Measurements from ENCODE around the gene NPC1. TPM values are rescaled to one million over a fixed set of nuclear protein-coding genes. Genes with fewer than 3 reads are reported as not detected.
A peak's percentile ranks its signal among the peaks of the same experiment; 100 is the strongest.

Gene NPC1
- polyA plus RNA-seq, 2 of the 4 experiments (the other 2 are of a cell fraction): 42.5 to 61.4 TPM

DNA sequence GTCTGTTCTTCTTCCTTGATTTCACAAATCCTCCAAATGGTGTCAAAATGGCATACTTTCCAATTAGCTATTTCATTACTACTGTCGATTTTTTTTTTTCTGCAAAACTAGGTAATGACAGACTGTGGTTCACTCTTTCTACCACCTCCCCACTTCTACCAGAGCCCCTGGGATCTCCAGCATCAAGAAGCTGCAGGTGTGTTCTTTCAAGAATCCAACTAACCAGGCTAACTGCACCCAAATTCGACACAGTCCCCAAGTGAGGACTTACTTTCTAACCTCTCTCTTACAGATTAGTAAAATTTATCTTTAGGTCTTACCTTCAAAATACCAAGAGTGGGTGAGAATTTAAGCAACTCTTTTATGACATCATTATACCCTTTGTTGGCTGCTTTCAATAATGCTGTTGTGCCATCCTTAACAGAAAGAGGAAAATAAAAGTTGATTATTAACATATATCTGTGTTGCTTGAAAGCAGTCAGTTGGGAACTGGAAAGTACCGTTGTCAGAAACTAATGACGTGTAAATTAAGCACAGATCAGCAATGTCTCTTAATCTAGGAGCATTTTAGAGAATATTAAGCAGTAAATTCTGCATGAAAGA, 31.2 kb upstream of the NPC1 start:
- ChIA-PET POLR2A (no interaction called here), CTCF (interaction anchor here (1.7 to 5.8 kb wide), 2 partner anchors 29 to 84 kb away, joined by 4 to 89 read pairs; no protein-coding TSS in a partner anchor)
- Histone ChIP-seq H3K9me3 (no peaks in the 10 kb centered on the region), H3K4me3 (no peak overlapping the region), H3K27ac (peak overlapping the region; percentile 59 to 86), H3K4me2 (peak overlapping the region; percentile 59), H3K4me1 (peaks cover 40% of the 10 kb centered on the region)
- TF ChIP-seq BHLHE40 (IDR thresholded peaks at IDR 0.05; ENCODE audit: low read depth, low read length) (no peak), ZFP36 (IDR thresholded peaks at IDR 0.05; ENCODE audit: borderline replicate concordance, partially characterized antibody) (no peak), SREBF2 (IDR thresholded peaks at IDR 0.05) (no peak), USF2 (IDR thresholded peaks at IDR 0.05) (no peak)
- DNase-seq (ENCODE audit: low read depth in 1 of 2, low spot score in 1 of 2) (no peak), ATAC-seq (no peak), FAIRE-seq (no peak)
- 25% methylated on average over 4 of the region's 4 CpGs for WGBS (ENCODE audit: missing lambda C conversion rate)

- no peak overlapping the region for H3K4me3 ChIP-seq
- ChIA-PET POLR2A (no interaction called here), CTCF (interaction anchor here (4.5 kb wide), 1 partner anchor 88 kb away, joined by 24 read pairs; no protein-coding TSS in a partner anchor)
- ATAC-seq (no peak), FAIRE-seq (no peak), DNase-seq (ENCODE audit: low read depth in 1 of 2, low spot score in 1 of 2) (no peak)
- 81% methylated on average over 2 of the region's 2 CpGs for WGBS (ENCODE audit: missing lambda C conversion rate)
- H3K9me3 ChIP-seq: no peaks in the 10 kb centered on the region
- peaks cover 38% of the 10 kb centered on the region for H3K4me1 ChIP-seq
- TF ChIP-seq BHLHE40 (IDR thresholded peaks at IDR 0.05; ENCODE audit: low read depth, low read length) (no peak), NFE2L2 (conservative IDR thresholded peaks at IDR 0.05; ENCODE audit: low read length) (no peak), KDM1A (IDR thresholded peaks at IDR 0.05; ENCODE audit: low read depth) (no peak), NPAS2 (CRISPR knock-in tag; IDR thresholded peaks at IDR 0.05; ENCODE audit: borderline replicate concordance) (no peak)
- TF ChIP-seq, protein P1, sequence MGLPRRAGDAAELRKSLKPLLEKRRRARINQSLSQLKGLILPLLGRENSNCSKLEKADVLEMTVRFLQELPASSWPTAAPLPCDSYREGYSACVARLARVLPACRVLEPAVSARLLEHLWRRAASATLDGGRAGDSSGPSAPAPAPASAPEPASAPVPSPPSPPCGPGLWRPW (IDR thresholded peaks at IDR 0.05): no peak
- no peak overlapping the region for H3K4me2 ChIP-seq
- no peak overlapping the region for H3K27ac ChIP-seq
Observed at GRCh38 chr18:23616258-23616657, 30.0 kb upstream of the NPC1 start.

DNA sequence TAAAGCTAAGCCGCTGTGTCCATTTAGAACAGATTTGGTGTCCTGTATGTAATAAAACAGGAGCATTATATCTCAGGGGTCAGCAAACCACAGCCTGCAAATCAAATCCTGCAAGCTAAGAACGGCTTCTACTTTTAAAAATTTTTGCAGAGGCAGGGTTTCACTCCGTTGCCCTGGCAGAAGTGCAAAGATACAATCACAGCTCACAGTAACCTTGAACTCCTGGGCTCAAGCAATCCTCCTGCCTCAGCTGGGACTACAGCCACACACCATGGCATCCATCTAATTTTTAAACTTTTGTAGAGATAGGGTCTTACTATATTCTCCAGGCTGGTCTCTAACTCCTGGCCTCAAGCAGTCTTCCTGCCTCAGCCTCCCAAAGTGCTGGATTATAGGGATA, 28.6 kb upstream of the NPC1 start:
- no peak overlapping the region for H3K4me3 ChIP-seq
- no peak for DNase-seq (ENCODE audit: low read depth in 1 of 2, low spot score in 1 of 2)
- no peak for FAIRE-seq
- peaks cover 33% of the 10 kb centered on the region for H3K4me1 ChIP-seq
- WGBS (ENCODE audit: missing lambda C conversion rate): 76% methylated on average over 3 of the region's 3 CpGs
- H3K27ac ChIP-seq: peak overlapping the region in 1 of 2 experiments; percentile 39; a peak in 2 of 6 replicates
- POLR2A ChIA-PET: no interaction called here
- ATAC-seq: no peak
- no peak overlapping the region for H3K4me2 ChIP-seq
- no peaks in the 10 kb centered on the region for H3K9me3 ChIP-seq
- CTCF ChIA-PET: interaction anchor here (0.9 to 4.5 kb wide), 4 partner anchors 8 to 89 kb away, joined by 3 to 24 read pairs (median 4); no protein-coding TSS in a partner anchor
- TF ChIP-seq ZFP36 (IDR thresholded peaks at IDR 0.05; ENCODE audit: borderline replicate concordance, partially characterized antibody) (no peak), CBX8 (IDR thresholded peaks at IDR 0.05) (no peak), EHMT2 (IDR thresholded peaks at IDR 0.05; ENCODE audit: low read depth) (no peak), REST (IDR thresholded peaks at IDR 0.05) (no peak), RNF2 (IDR thresholded peaks at IDR 0.05; ENCODE audit: borderline replicate concordance, low read depth) (no peak), CEBPB (IDR thresholded peaks at IDR 0.05) (no peak), HEYL (CRISPR knock-in tag; IDR thresholded peaks at IDR 0.05) (no peak), CHD4 (IDR thresholded peaks at IDR 0.05; ENCODE audit: borderline replicate concordance) (no peak), E2F6 (IDR thresholded peaks at IDR 0.05; ENCODE audit: borderline replicate concordance, low read depth) (no peak), JUN (IDR thresholded peaks at IDR 0.05) (no peak), PHF8 (IDR thresholded peaks at IDR 0.05; ENCODE audit: borderline replicate concordance, low read depth) (no peak), HOXB13 (CRISPR knock-in tag; IDR thresholded peaks at IDR 0.05; ENCODE audit: low read depth) (no peak), NFE2L2 (conservative IDR thresholded peaks at IDR 0.05; ENCODE audit: low read length) (no peak), FOSL2 (IDR thresholded peaks at IDR 0.05) (no peak), FOSL2 (CRISPR knock-in tag; IDR thresholded peaks at IDR 0.05) (no peak), KDM5A (IDR thresholded peaks at IDR 0.05) (no peak), NPAS2 (CRISPR knock-in tag; IDR thresholded peaks at IDR 0.05; ENCODE audit: borderline replicate concordance) (no peak)
- TF ChIP-seq, protein P1 (IDR thresholded peaks at IDR 0.05): no peak

Data from A549 (cell line).